AG04450 (cell line): ENCODE data around the gene ATP5PD. TPM values are rescaled to one million over a fixed set of nuclear protein-coding genes. Genes with fewer than 3 reads are reported as not detected.

Experiments used
- CTCF ChIA-PET: fragments of 300-600, 350-600 bp; formaldehyde crosslinking; extraction: SDS; loops from one replicate; lab custom pipeline; 2022; ENCODE audit warnings: antibody characterized with exemption, inconsistent platforms; lab: Charles Lee
- POLR2A ChIA-PET: fragments of 350-600 bp; formaldehyde crosslinking; extraction: SDS; loops from one replicate; lab custom pipeline; 2021; ENCODE audit warnings: antibody characterized with exemption, inconsistent platforms; lab: Yijun Ruan, JAX
- DNase-seq: peaks from one replicate; pipeline ENCODE4 v3.0.0-alpha.2; 2011; ENCODE audit warnings: low read depth, low spot score
- H3K27ac ChIP-seq: one replicate; pipeline ENCODE4 v1.5.1; 2012; ENCODE audit warnings: low read depth, low read length, control low read depth
- H3K27me3 ChIP-seq: one replicate; pipeline ENCODE4 v1.6.0; 2012; ENCODE audit warnings: low read length; ENCODE audit not compliant: control insufficient read depth, insufficient read depth
- H3K4me3 ChIP-seq: 2 replicates; pipeline ENCODE4 v1.5.1; 2011; ENCODE audit warnings: mild to moderate bottlenecking, low read depth, low read length, control low read depth
- H3K9me3 ChIP-seq: 2 replicates; pipeline ENCODE4 v1.5.1; 2012; ENCODE audit warnings: low read length; ENCODE audit not compliant: control insufficient read depth, insufficient read depth
- polyA plus RNA-seq: library from polyadenylated mRNA; depleted of rRNA; stranded (reverse); fragments of >200 nt; gene quantifications from 2 replicates; pipeline ENCODE4 v1.2.3, GENCODE V29; 2011
- TF ChIP-seq, protein P1 (sequence below): IDR thresholded peaks from 2 replicates; pipeline ENCODE4 v1.5.1; 2011; ENCODE audit warnings: low read depth, low read length, control low read depth, inconsistent platforms

Gene ATP5PD
- polyA plus RNA-seq, 1 experiment, result 281 TPM

DNA sequence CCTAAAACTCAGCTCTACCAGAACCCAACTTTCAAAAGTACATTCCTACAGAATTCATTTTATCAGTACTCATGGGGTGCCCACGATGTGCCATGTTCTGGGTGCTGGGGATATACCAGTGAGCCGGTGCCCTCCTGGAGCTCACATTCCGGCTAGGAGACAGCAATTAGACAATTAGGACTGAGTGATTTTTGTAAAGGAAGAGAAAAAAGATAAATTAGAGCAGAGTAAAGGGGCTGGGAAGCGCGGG lies 34.7 kb downstream of the ATP5PD start:
- ChIA-PET POLR2A (interaction anchor here (1.0 to 3.0 kb wide), 12 partner anchors 13 to 139 kb away, joined by 3 to 30 read pairs (median 6); partner anchors contain the start of genes CDR2L, HID1 and NT5C), CTCF (interaction anchor here (0.9 to 3.3 kb wide), 16 partner anchors 11 to 221 kb away, joined by 3 to 62 read pairs (median 7); partner anchors contain the start of gene CDR2L)
- Histone ChIP-seq H3K4me3 (peak overlapping the region; percentile 90), H3K9me3 (no peaks in the 10 kb centered on the region), H3K27me3 (no peaks in the 10 kb centered on the region), H3K27ac (peak overlapping the region; percentile 97)
- no peak for DNase-seq
- TF ChIP-seq, protein P1, sequence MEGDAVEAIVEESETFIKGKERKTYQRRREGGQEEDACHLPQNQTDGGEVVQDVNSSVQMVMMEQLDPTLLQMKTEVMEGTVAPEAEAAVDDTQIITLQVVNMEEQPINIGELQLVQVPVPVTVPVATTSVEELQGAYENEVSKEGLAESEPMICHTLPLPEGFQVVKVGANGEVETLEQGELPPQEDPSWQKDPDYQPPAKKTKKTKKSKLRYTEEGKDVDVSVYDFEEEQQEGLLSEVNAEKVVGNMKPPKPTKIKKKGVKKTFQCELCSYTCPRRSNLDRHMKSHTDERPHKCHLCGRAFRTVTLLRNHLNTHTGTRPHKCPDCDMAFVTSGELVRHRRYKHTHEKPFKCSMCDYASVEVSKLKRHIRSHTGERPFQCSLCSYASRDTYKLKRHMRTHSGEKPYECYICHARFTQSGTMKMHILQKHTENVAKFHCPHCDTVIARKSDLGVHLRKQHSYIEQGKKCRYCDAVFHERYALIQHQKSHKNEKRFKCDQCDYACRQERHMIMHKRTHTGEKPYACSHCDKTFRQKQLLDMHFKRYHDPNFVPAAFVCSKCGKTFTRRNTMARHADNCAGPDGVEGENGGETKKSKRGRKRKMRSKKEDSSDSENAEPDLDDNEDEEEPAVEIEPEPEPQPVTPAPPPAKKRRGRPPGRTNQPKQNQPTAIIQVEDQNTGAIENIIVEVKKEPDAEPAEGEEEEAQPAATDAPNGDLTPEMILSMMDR, result no peak

DNA sequence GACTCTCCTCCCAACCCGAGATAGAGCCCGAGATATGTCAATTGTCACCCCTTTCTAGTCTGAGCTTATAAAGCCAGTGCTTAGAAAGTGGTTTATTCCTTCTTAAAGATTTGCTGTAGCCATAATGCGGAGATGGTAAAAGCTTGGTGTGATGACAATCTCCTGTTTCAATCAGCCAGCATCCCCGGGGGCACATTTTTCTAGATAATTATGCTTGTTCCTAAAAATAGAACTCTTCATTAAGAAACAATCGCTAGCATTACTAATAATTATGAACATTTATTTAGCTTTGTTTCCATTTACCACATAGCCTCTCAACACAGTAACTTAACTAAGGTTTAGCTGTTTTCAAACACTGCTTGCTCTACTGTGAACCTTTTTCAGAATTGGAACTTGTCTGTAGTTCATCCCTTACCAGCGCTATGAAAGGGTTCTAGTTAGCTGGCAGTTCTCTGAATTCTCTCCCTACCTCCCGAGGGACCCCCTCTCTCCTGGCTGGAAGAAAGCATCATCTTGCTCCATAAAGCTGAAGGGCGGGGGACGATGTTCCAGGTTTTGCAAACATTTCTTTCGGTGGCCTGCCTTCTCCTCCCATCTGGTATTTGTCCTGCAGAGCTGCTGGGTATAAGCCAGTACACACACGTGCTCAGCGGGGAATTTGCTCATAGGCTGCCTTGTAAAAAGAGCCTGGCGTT lies 35.2 kb downstream of the ATP5PD start:
- peak overlapping the region; percentile 90 for H3K4me3 ChIP-seq
- POLR2A ChIA-PET, result interaction anchor here (1.0 to 3.0 kb wide), 7 partner anchors 17 to 138 kb away, joined by 4 to 30 read pairs (median 7); partner anchors contain the start of gene CDR2L
- peak overlapping the region; percentile 97 for H3K27ac ChIP-seq

DNA sequence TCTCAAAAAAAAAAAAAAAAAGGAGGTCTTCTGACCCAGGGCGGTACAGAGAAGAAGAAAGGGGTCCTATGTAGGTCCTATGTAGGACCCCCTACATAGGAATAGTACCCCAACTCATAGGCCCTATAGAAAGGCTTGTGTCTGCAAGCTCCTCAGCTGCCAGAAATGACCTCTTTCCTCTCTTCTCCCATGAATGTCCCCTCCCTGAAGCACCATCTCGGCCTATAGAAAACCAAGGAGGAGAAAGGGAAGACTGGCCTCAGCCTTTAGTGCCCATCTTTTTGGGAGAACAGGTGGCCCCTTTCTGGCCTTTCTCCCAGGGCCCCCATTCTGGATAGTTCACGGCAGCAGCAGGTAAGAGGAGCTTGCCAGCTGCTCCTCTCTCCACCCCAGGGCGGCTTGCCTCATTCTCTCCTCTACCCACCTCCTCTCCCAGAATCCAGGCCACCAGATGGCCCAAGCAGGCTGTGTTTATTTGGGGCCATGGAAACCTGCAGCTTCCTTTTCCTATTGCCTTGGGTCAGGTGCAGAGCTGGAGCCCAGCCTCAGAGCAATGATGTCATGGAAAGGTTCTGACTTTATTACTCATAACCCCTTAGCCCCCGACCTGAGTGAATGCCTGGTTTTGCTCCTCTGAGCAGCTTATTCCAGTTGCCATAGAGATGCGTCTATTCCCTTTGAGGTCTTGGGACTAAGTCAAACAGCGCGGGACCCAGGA lies 35.9 kb downstream of the ATP5PD start:
- no peak overlapping the region for H3K4me3 ChIP-seq
- no peaks in the 10 kb centered on the region for H3K9me3 ChIP-seq
- DNase-seq, result no peak
- CTCF ChIA-PET, result interaction anchor here (0.5 to 3.3 kb wide), 9 partner anchors 13 to 103 kb away, joined by 3 to 62 read pairs (median 8); partner anchors contain the start of gene CDR2L
- peak overlapping the region; percentile 21 for H3K27ac ChIP-seq
- H3K27me3 ChIP-seq, result no peaks in the 10 kb centered on the region
- TF ChIP-seq, protein P1, result no peak
- POLR2A ChIA-PET, result interaction anchor here (3.0 kb wide), 1 partner anchor 22 kb away, joined by 30 read pairs; no protein-coding TSS in a partner anchor

More for the DNA sequence above, 35.2 kb downstream of the ATP5PD start:
- TF ChIP-seq, protein P1, result no peak
- Histone ChIP-seq H3K9me3 (no peaks in the 10 kb centered on the region), H3K27me3 (no peaks in the 10 kb centered on the region)
- DNase-seq, result no peak
- CTCF ChIA-PET, result interaction anchor here (0.5 to 3.3 kb wide), 17 partner anchors 12 to 220 kb away, joined by 3 to 62 read pairs (median 7); partner anchors contain the start of gene CDR2L

DNA sequence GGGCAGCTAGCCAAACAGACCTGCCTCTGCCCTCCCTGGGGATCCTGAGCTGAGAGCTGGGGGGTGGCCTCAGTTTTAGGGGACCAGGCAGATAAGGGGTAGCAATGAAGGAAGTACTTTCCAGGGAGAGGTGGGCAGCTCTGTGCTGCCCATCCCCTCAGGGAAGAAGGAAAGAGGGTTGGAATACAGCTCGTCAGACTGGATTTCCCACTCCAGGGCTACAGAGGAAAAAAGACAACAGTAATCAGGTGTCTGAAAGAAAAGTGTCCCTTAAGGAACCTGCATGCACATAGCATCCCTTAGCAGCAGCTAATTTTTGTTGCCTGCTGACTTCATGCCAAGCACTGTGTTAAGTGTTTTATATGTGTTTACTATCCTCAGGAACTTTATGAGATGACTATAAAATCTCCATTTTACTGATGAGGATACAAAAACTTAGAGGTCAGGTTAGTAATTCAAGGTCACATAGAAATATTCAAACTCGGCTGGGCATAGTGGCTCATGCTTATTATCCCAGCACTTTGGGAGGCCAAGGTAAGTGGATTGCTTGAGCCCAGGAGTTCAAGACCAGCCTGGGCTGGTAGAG lies 37.5 kb downstream of the ATP5PD start:
- Histone ChIP-seq H3K27me3 (no peaks in the 10 kb centered on the region), H3K27ac (no peak overlapping the region), H3K4me3 (no peak overlapping the region), H3K9me3 (no peaks in the 10 kb centered on the region)
- TF ChIP-seq, protein P1, result no peak
- DNase-seq, result no peak
- CTCF ChIA-PET, result interaction anchor here (0.9 to 1.6 kb wide), 2 partner anchors 21 to 51 kb away, joined by 3 read pairs; no protein-coding TSS in a partner anchor
- POLR2A ChIA-PET, result no interaction called here
